SK-N-SH (cell line): Measurements from ENCODE around the gene ZNF185. TPM values are rescaled to one million over a fixed set of nuclear protein-coding genes. Genes with fewer than 3 reads are reported as not detected.

Experiments used
- CTCF ChIA-PET: fragments of 300-600, 350-600 bp; formaldehyde crosslinking; extraction: SDS; loops from one replicate; lab custom pipeline; 2021; lab: Yijun Ruan, JAX
- POLR2A ChIA-PET: fragments of 350-600 bp; sonication (Branson Sonifier 250); formaldehyde crosslinking; extraction: SDS; loops from one replicate; lab custom pipeline; 2020; ENCODE audit warnings: antibody characterized with exemption, inconsistent platforms; lab: Yijun Ruan, JAX
- DNase-seq: peaks from one replicate; pipeline ENCODE4 v3.0.0; 2012
- H2AFZ ChIP-seq: fragments of 200-600 bp; sonication (generic); 2 replicates; pipeline ENCODE4 v1.8.1; 2016; ENCODE audit warnings: antibody characterized with exemption, mild to moderate bottlenecking, low read depth
- H3F3A ChIP-seq: fragments of 200-600 bp; sonication (generic); replicated peaks from 2 replicates; pipeline ENCODE3; 2016; ENCODE audit warnings: antibody characterized with exemption, mild to moderate bottlenecking; ENCODE audit not compliant: insufficient read depth
- H3K27ac ChIP-seq, 2 experiments: fragments of 200-500 bp in 1 of 2; fragments of 200-600 bp in 1 of 2; sonication (Bioruptor generic) in 1 of 2; sonication (generic), shearing (Covaris generic) in 1 of 2; 2 replicates each; pipeline versions ENCODE4 v1.5.1 to v1.6.1; 2014 to 2016; ENCODE audit warnings: low read depth in 2 of 2, inconsistent platforms in 1 of 2, low read length in 1 of 2, mild to moderate bottlenecking in 1 of 2, mixed read lengths in 1 of 2
- H3K27me3 ChIP-seq: fragments of 200-600 bp; sonication (generic), shearing (Covaris generic); 2 replicates; pipeline ENCODE4 v1.6.1; 2016; ENCODE audit warnings: mixed run types; ENCODE audit not compliant: insufficient read depth
- H3K36me3 ChIP-seq, 2 experiments: fragments of 200-500 bp in 1 of 2; fragments of 200-600 bp in 1 of 2; sonication (Bioruptor generic) in 1 of 2; sonication (generic) in 1 of 2; replicated peaks in 1 of 2; 2 replicates each; pipeline versions ENCODE3 to v1.5.1; 2014 to 2016; ENCODE audit warnings: low read length in 1 of 2, mild to moderate bottlenecking in 1 of 2; ENCODE audit not compliant: insufficient read depth in 2 of 2, control insufficient read depth in 1 of 2
- H3K4me1 ChIP-seq, 2 experiments: fragments of 200-500 bp in 1 of 2; fragments of 200-600 bp in 1 of 2; sonication (Bioruptor generic) in 1 of 2; sonication (generic), shearing (Covaris generic) in 1 of 2; 2 replicates each; pipeline versions ENCODE4 v1.5.1 to v1.6.1; 2014 to 2016; ENCODE audit warnings: low read depth in 1 of 2, low read length in 1 of 2, mixed run types in 1 of 2; ENCODE audit not compliant: insufficient read depth in 2 of 2, control insufficient read depth in 1 of 2
- H3K4me2 ChIP-seq: fragments of 200-600 bp; sonication (generic), shearing (Covaris generic); 2 replicates; pipeline ENCODE4 v1.6.1; 2017; ENCODE audit warnings: mixed run types
- H3K4me3 ChIP-seq, 2 experiments: fragments of 200-500 bp in 1 of 2; fragments of 200-600 bp in 1 of 2; sonication (Bioruptor generic) in 1 of 2; sonication (generic), shearing (Covaris generic) in 1 of 2; 2 replicates each; pipeline versions ENCODE4 v1.5.1 to v1.8.1; 2014 to 2016; ENCODE audit warnings: low read depth in 2 of 2, inconsistent platforms in 1 of 2, low read length in 1 of 2, mild to moderate bottlenecking in 1 of 2, mixed read lengths in 1 of 2, moderate library complexity in 1 of 2
- H3K79me2 ChIP-seq: fragments of 200-600 bp; sonication (generic); 2 replicates; pipeline ENCODE4 v1.8.1; 2017; ENCODE audit warnings: mild to moderate bottlenecking; ENCODE audit not compliant: insufficient read depth
- H3K9ac ChIP-seq: fragments of 200-600 bp; sonication (generic); 2 replicates; pipeline ENCODE4 v1.6.1; 2017; ENCODE audit warnings: mixed run types
- H3K9me2 ChIP-seq: fragments of 200-600 bp; sonication (generic); 2 replicates; pipeline ENCODE4 v1.6.1; 2017; ENCODE audit warnings: mixed run types
- H3K9me3 ChIP-seq: fragments of 200-600 bp; sonication (generic); 2 replicates; pipeline ENCODE4 v1.6.1; 2017; ENCODE audit warnings: mixed run types, mild to moderate bottlenecking, moderate library complexity
- H4K20me1 ChIP-seq: fragments of 200-600 bp; sonication (generic); 2 replicates; pipeline ENCODE4 v1.6.1; 2017; ENCODE audit warnings: mild to moderate bottlenecking, mixed run types; ENCODE audit not compliant: insufficient read depth
- EP300 ChIP-seq, 2 experiments: IDR thresholded peaks; 2 replicates each; pipeline versions ENCODE4 v1.4.0 to v1.6.1; 2012; ENCODE audit warnings: borderline replicate concordance in 1 of 2, low read depth in 1 of 2, low read length in 1 of 2
- EZH2phosphoT487 ChIP-seq: fragments of 200-600 bp; sonication (generic); IDR thresholded peaks from 2 replicates; pipeline ENCODE4 v1.6.1; 2017; ENCODE audit warnings: low read depth, mixed run types, mild to moderate bottlenecking, antibody characterized with exemption, moderate library complexity, borderline replicate concordance
- FOXJ3 ChIP-seq: sonication (generic); formaldehyde crosslinking; IDR thresholded peaks from 2 replicates; pipeline ENCODE4 v1.5.1; 2020; ENCODE audit warnings: mild to moderate bottlenecking, missing genetic modification reagents
- FOXM1 ChIP-seq: IDR thresholded peaks from 2 replicates; pipeline ENCODE4 v1.4.0; 2012; ENCODE audit warnings: low read depth, mild to moderate bottlenecking
- MAX ChIP-seq: IDR thresholded peaks from 2 replicates; pipeline ENCODE4 v1.4.0; 2012; ENCODE audit warnings: low read depth
- MXI1 ChIP-seq: IDR thresholded peaks from 2 replicates; pipeline ENCODE4 v1.6.1; 2012; ENCODE audit warnings: mild to moderate bottlenecking, low read depth, low read length, improper control_type of control experiment
- NFIC ChIP-seq: IDR thresholded peaks from 2 replicates; pipeline ENCODE4 v1.4.0; 2012; ENCODE audit warnings: borderline replicate concordance
- NRF1 ChIP-seq: IDR thresholded peaks from 2 replicates; pipeline ENCODE4 v1.6.1; 2012; ENCODE audit warnings: low read depth, mild to moderate bottlenecking, low read length
- PBX3 ChIP-seq: IDR thresholded peaks from 2 replicates; pipeline ENCODE4; 2012
- RAD21 ChIP-seq: IDR thresholded peaks from 2 replicates; pipeline ENCODE4 v1.6.1; 2012; ENCODE audit warnings: mild to moderate bottlenecking, low read length
- REST ChIP-seq: IDR thresholded peaks from 2 replicates; pipeline ENCODE4 v1.6.1; 2012; ENCODE audit warnings: mild to moderate bottlenecking, low read depth, low read length, moderate library complexity
- RXRA ChIP-seq: IDR thresholded peaks from 2 replicates; pipeline ENCODE4 v1.4.0; 2012; ENCODE audit warnings: low read depth, mild to moderate bottlenecking, borderline replicate concordance
- SIN3A ChIP-seq: IDR thresholded peaks from 2 replicates; pipeline ENCODE4 v1.6.1; 2012; ENCODE audit warnings: low read depth, mild to moderate bottlenecking, low read length, moderate library complexity, borderline replicate concordance
- SMC3 ChIP-seq: IDR thresholded peaks from 2 replicates; pipeline ENCODE4 v1.6.1; 2012; ENCODE audit warnings: low read depth, low read length, improper control_type of control experiment
- whole genome bisulfite sequencing: methylation state at CpG from one replicate; pipeline ENCODE4 v1.1.6; 2017; ENCODE audit warnings: low lambda C conversion rate; 5-methylcytosine and 5-hydroxymethylcytosine counted together
- polyA plus RNA-seq, 3 experiments: library from polyadenylated mRNA; depleted of rRNA; stranded (reverse); fragments of >200 nt; gene quantifications; 2 replicates each; pipeline ENCODE4 v1.2.3, GENCODE V29; 2012

ZNF185 gene
- polyA plus RNA-seq, 1 of the 3 experiments (the other 2 are of a cell fraction): 10.3 TPM

GRCh38 chrX:152929898-152930297, 32.0 kb downstream of the ZNF185 start:
- POLR2A ChIA-PET: no interaction called here
- TF ChIP-seq NRF1: no peak
- TF ChIP-seq EZH2phosphoT487: no peak
- no peak for TF ChIP-seq EP300 (IDR thresholded peaks at IDR 0.05; ENCODE audit: borderline replicate concordance in 1 of 2, low read depth in 1 of 2, low read length in 1 of 2)
- TF ChIP-seq MAX: no peak

GRCh38 chrX:152930516-152930915, 32.6 kb downstream of the ZNF185 start:
- Histone ChIP-seq H3K4me1 (peaks cover 0 to 3% of the 10 kb centered on the region in 2 experiments; a peak in 1 of 4 replicates), H2AFZ (no peak overlapping the region), H3K79me2 (no peaks in the 10 kb centered on the region), H3K9me2 (no peaks in the 10 kb centered on the region), H3K27me3 (peaks cover 4% of the 10 kb centered on the region; the same call in 1 of the 2 replicates), H4K20me1 (no peaks in the 10 kb centered on the region), H3K9ac (no peak overlapping the region), H3K27ac (no peak overlapping the region), H3K4me2 (no peak overlapping the region), H3K4me3 (no peak overlapping the region), H3K9me3 (no peaks in the 10 kb centered on the region), H3F3A (no peaks in the 10 kb centered on the region), H3K36me3 (no peaks in the 10 kb centered on the region)
- POLR2A ChIA-PET: no interaction called here
- CTCF ChIA-PET: interaction anchor here (0.7 to 3.9 kb wide), 4 partner anchors 11 to 1179 kb away, joined by 3 to 33 read pairs (median 10); no protein-coding TSS in a partner anchor
- WGBS: 28% methylated on average over 4 of the region's 4 CpGs
- TF ChIP-seq RXRA: no peak
- TF ChIP-seq PBX3: no peak
- no peak for TF ChIP-seq RAD21
- TF ChIP-seq FOXJ3: no peak
- no peak for TF ChIP-seq REST
- TF ChIP-seq SIN3A: no peak
- no peak for TF ChIP-seq FOXM1
- TF ChIP-seq MXI1: no peak
- no peak for TF ChIP-seq SMC3
- no peak for TF ChIP-seq NFIC
- no peak for TF ChIP-seq EZH2phosphoT487
- no peak for DNase-seq

More at GRCh38 chrX:152929898-152930297, 32.0 kb downstream of the ZNF185 start:
- Histone ChIP-seq H3F3A (no peaks in the 10 kb centered on the region), H3K4me1 (peaks cover 0 to 3% of the 10 kb centered on the region in 2 experiments; a peak in 1 of 4 replicates), H3K9me2 (no peaks in the 10 kb centered on the region), H2AFZ (no peak overlapping the region), H3K4me3 (no peak overlapping the region), H3K4me2 (no peak overlapping the region), H3K79me2 (no peaks in the 10 kb centered on the region), H3K27me3 (peaks cover 4% of the 10 kb centered on the region; the same call in 1 of the 2 replicates), H3K36me3 (no peaks in the 10 kb centered on the region), H3K9me3 (no peaks in the 10 kb centered on the region), H3K9ac (no peak overlapping the region), H3K27ac (no peak overlapping the region), H4K20me1 (no peaks in the 10 kb centered on the region)
- CTCF ChIA-PET: interaction anchor here (0.7 to 1.0 kb wide), 2 partner anchors 26 to 1178 kb away, joined by 3 read pairs; no protein-coding TSS in a partner anchor
- DNase-seq: no peak
- 38% methylated on average over 4 of the region's 4 CpGs for WGBS
